GM12892 (cell line): ENCODE measurements around the gene RCVRN.

ENCODE experiments used
- POLR2AphosphoS5 ChIP-seq: IDR thresholded peaks from 2 replicates; pipeline ENCODE4 v1.6.1; 2011; ENCODE audit warnings: low read depth, low read length, control low read depth
- TAF1 ChIP-seq: IDR thresholded peaks from 2 replicates; pipeline ENCODE4 v1.6.1; 2011; ENCODE audit warnings: low read depth, mild to moderate bottlenecking, control low read depth, low read length, borderline replicate concordance

- TF ChIP-seq POLR2AphosphoS5, result no peak
- no peak for TF ChIP-seq TAF1
Observed at GRCh38 chr17:9878356-9878755, 26.7 kb downstream of the RCVRN start.
